ENCODE measurements around the gene LYRM1.

- TF ChIP-seq CTCF (IDR thresholded peaks at IDR 0.05; ENCODE audit: insufficient read depth, low read depth, low read length) (no peak), EZH2 (IDR thresholded peaks at IDR 0.05; ENCODE audit: insufficient read depth, low read length) (no peak)
Observed at GRCh38 chr16:20878682-20879147, 21.9 kb upstream of the LYRM1 start.
